GM12878 (cell line): ENCODE results near the gene ARAF. TPM values are rescaled to one million over a fixed set of nuclear protein-coding genes. Genes with fewer than 3 reads are reported as not detected.

Experiments
- ATAC-seq: fragments of 200-7000 bp; cut with Tn5 transposase; 3 replicates; pipeline ENCODE4 v1.9.1; 2020; ENCODE audit warnings: mild to moderate bottlenecking, moderate library complexity
- BruUV-seq: library from RNA; stranded (reverse); fragments of 400-500 nt; replicated peaks from 2 replicates; lab custom pipeline; 2021; lab: Mats Ljungman, UMichigan
- CTCF ChIA-PET: fragments of 300-600 bp; sonication (Branson Sonifier 250); formaldehyde crosslinking; extraction: SDS; loops from one replicate; lab custom pipeline; 2021; ENCODE audit warnings: inconsistent platforms; lab: Yijun Ruan, JAX
- POLR2A ChIA-PET: fragments of 350-600 bp; formaldehyde crosslinking; extraction: SDS; loops from one replicate; lab custom pipeline; 2021; ENCODE audit warnings: inconsistent platforms; lab: Charles Lee
- RAD21 ChIA-PET: fragments of 300-600 bp; sonication (Branson Sonifier 250); formaldehyde crosslinking; loops from one replicate; lab custom pipeline; 2023; ENCODE audit warnings: antibody characterized with exemption; ENCODE audit not compliant: unreplicated experiment; lab: Charles Lee
- SMC1A ChIA-PET: fragments of 300-600 bp; sonication (Branson Sonifier 250); formaldehyde crosslinking; loops from one replicate; lab custom pipeline; 2023; ENCODE audit not compliant: unreplicated experiment, uncharacterized antibody; lab: Charles Lee
- DNase-seq: peaks from one replicate; pipeline ENCODE4 v3.0.0-alpha.2; 2011; ENCODE audit warnings: low read depth, low spot score
- FAIRE-seq: peaks from 3 replicates; lab custom pipeline; 2011; peaks lifted over from hg19 to GRCh38; lab: Jason Lieb, UNC
- H2AFZ ChIP-seq: 2 replicates; pipeline ENCODE4 v1.6.0; 2011; ENCODE audit warnings: low read depth, low read length, control low read depth; ENCODE audit not compliant: control insufficient read depth
- H3K27ac ChIP-seq: 2 replicates; pipeline ENCODE4 v1.5.1; 2011; ENCODE audit warnings: control low read depth; ENCODE audit not compliant: control insufficient read depth, insufficient read depth
- H3K27me3 ChIP-seq, 2 experiments: replicated peaks in 1 of 2; 2 replicates each; pipeline versions ENCODE4 v1.6.0 to v1.6.1; 2011; ENCODE audit warnings: low read length in 1 of 2; ENCODE audit not compliant: control insufficient read depth in 2 of 2, insufficient read depth in 2 of 2
- H3K36me3 ChIP-seq, 2 experiments: 2 replicates each; pipeline ENCODE4 v1.5.1; 2011; ENCODE audit warnings: low read length in 1 of 2; ENCODE audit not compliant: control insufficient read depth in 2 of 2, insufficient read depth in 2 of 2
- H3K4me1 ChIP-seq: 2 replicates; pipeline ENCODE4 v1.6.1; 2011; ENCODE audit warnings: mild to moderate bottlenecking, low read length, moderate library complexity, mixed read lengths; ENCODE audit not compliant: control insufficient read depth, insufficient read depth
- H3K4me2 ChIP-seq: 2 replicates; pipeline ENCODE4 v1.6.0; 2011; ENCODE audit warnings: control low read depth; ENCODE audit not compliant: control insufficient read depth, insufficient read depth
- H3K4me3 ChIP-seq: fragments of 200-600 bp; sonication (generic); 2 replicates; pipeline ENCODE4 v1.5.1; 2016
- H3K79me2 ChIP-seq: 2 replicates; pipeline ENCODE4 v1.6.0; 2011; ENCODE audit warnings: low read length; ENCODE audit not compliant: control insufficient read depth, insufficient read depth
- H3K9ac ChIP-seq: 2 replicates; pipeline ENCODE4 v1.8.0; 2011; ENCODE audit warnings: low read length, control low read depth, mixed read lengths; ENCODE audit not compliant: control insufficient read depth, insufficient read depth
- H3K9me3 ChIP-seq: replicated peaks from 3 replicates; pipeline ENCODE4 v1.5.1; 2011; ENCODE audit warnings: mild to moderate bottlenecking, low read length; ENCODE audit not compliant: control insufficient read depth, insufficient read depth
- H4K20me1 ChIP-seq: 2 replicates; pipeline ENCODE4 v1.6.0; 2011; ENCODE audit not compliant: control insufficient read depth, insufficient read depth
- ASH2L ChIP-seq: fragments of 300-600, 200-600 bp; sonication (generic); IDR thresholded peaks from 2 replicates; pipeline ENCODE4 v1.6.1; 2017; ENCODE audit warnings: low read depth, mild to moderate bottlenecking, borderline replicate concordance
- BACH1 ChIP-seq: fragments of 450-650 bp; IDR thresholded peaks from 2 replicates; pipeline ENCODE4 v1.6.1; 2017; ENCODE audit warnings: mild to moderate bottlenecking, borderline replicate concordance
- CTCF ChIP-seq, 3 experiments: IDR thresholded peaks in 2 of 3; conservative IDR thresholded peaks in 1 of 3; 2 replicates each; pipeline ENCODE4 v1.5.1; 2011; ENCODE audit warnings: low read depth in 3 of 3, low read length in 3 of 3, mild to moderate bottlenecking in 3 of 3, control low read depth in 2 of 3, moderate library complexity in 2 of 3, inconsistent platforms in 1 of 3, mixed read lengths in 1 of 3; ENCODE audit not compliant: control insufficient read depth in 2 of 3, insufficient read depth in 1 of 3; ENCODE audit errors: extremely low read depth in 1 of 3
- DPF2 ChIP-seq: fragments of 450-650 bp; IDR thresholded peaks from 2 replicates; pipeline ENCODE4 v1.6.1; 2017; ENCODE audit warnings: mild to moderate bottlenecking
- GATAD2B ChIP-seq: fragments of 450-650 bp; conservative IDR thresholded peaks from 2 replicates; pipeline ENCODE4 v1.6.1; 2017; ENCODE audit warnings: low read depth, mild to moderate bottlenecking, moderate library complexity
- IRF4 ChIP-seq: IDR thresholded peaks from 2 replicates; pipeline ENCODE4 v1.6.1; 2011; ENCODE audit warnings: low read depth, low read length
- NBN ChIP-seq: fragments of 450-650 bp; IDR thresholded peaks from 2 replicates; pipeline ENCODE4 v1.6.1; 2016
- RAD21 ChIP-seq: IDR thresholded peaks from 2 replicates; pipeline ENCODE4 v1.6.1; 2011; ENCODE audit warnings: mild to moderate bottlenecking, low read depth, low read length, moderate library complexity; ENCODE audit not compliant: insufficient read depth
- SIX5 ChIP-seq: IDR thresholded peaks from 2 replicates; pipeline ENCODE4 v1.6.1; 2011; ENCODE audit warnings: mild to moderate bottlenecking, low read depth, low read length, moderate library complexity; ENCODE audit not compliant: severe bottlenecking
- SMARCA5 ChIP-seq: fragments of 450-650 bp; IDR thresholded peaks from 2 replicates; pipeline ENCODE4 v1.6.1; 2017; ENCODE audit warnings: mild to moderate bottlenecking
- SMC3 ChIP-seq: IDR thresholded peaks from 2 replicates; pipeline ENCODE4 v1.6.1; 2011; ENCODE audit warnings: low read length, improper control_type of control experiment, borderline replicate concordance
- WGBS: methylation state at CpG from one replicate; pipeline ENCODE4 v1.1.6; 2016; ENCODE audit warnings: low lambda C conversion rate; ENCODE audit not compliant: insufficient replicate concordance, insufficient coverage; ENCODE audit errors: missing lambda C conversion rate; 5-methylcytosine and 5-hydroxymethylcytosine counted together
- in situ Hi-C: fragments of 300-500 bp; cut with MboI; formaldehyde crosslinking; loops from 9 replicates; pipeline ENCODE4 v1.14.3; 2018; ENCODE audit warnings: mixed read lengths
- intact Hi-C: fragments of 100-400 bp; cut with micrococcal nuclease; formaldehyde crosslinking; loops from one replicate; pipeline ENCODE4 v1.14.2; 2022; ENCODE audit not compliant: unreplicated experiment
- polyA plus RNA-seq, 11 experiments: library from polyadenylated mRNA; depleted of rRNA in 4 of 11; unstranded in 6 of 11; stranded (reverse) in 5 of 11; fragments of >200 nt; fragmentation: Nextera tagmentation in 4 of 11; fragmentation: Illumina TruSeq in 1 of 11; extraction: Ambion mirVana in 4 of 11; extraction: Trizol in 1 of 11; gene quantifications; 1 replicate in 1 of 11; 2 replicates in 10 of 11; pipeline versions ENCODE4 v1.2.1 to v1.2.3, GENCODE V29; 2011 to 2016; ENCODE audit warnings: inconsistent platforms in 2 of 11, missing spikeins in 2 of 11, low read depth in 1 of 11
- total RNA-seq, 4 experiments: library from RNA; depleted of rRNA in 3 of 4; stranded (reverse); fragments of >200 nt in 3 of 4; fragmentation: Illumina TruSeq in 1 of 4; extraction: Trizol in 1 of 4; gene quantifications; 2 replicates each; pipeline versions ENCODE4 v1.2.1 to v1.2.3, GENCODE V29; 2013 to 2021

Gene ARAF
- total and polyA plus RNA-seq, 10 of the 15 experiments (the other 5 are each of a cell fraction or from before 2014, with no cell fraction given): 5.0 to 79.2 (median 39.1) TPM

GRCh38 chrX:47568656-47569295 is 7.8 kb downstream of the ARAF start:
- RAD21 ChIA-PET: no interaction called here
- no peak overlapping the region for H3K9ac ChIP-seq
- no peaks in the 10 kb centered on the region for H4K20me1 ChIP-seq
- H3K9me3 ChIP-seq: no peaks in the 10 kb centered on the region; the same call in 2 of the 3 replicates
- no peaks in the 10 kb centered on the region; the same call in 1 of the 2 replicates for H3K4me1 ChIP-seq
- TF ChIP-seq IRF4: no peak
- TF ChIP-seq RAD21: 0 out of 2 replicates have a peak, but pooled peaks have one; percentile 10
- TF ChIP-seq DPF2: no peak
- TF ChIP-seq NBN: no peak
- TF ChIP-seq ASH2L: no peak
- 0 out of 2 replicates have a peak, but pooled peaks have one; percentile 5 for TF ChIP-seq SMC3
- TF ChIP-seq CTCF (IDR thresholded peaks at IDR 0.05 in 2 of 3, conservative IDR thresholded peaks at IDR 0.05 in 1 of 3; ENCODE audit: control insufficient read depth in 2 of 3, extremely low read depth in 1 of 3, insufficient read depth in 1 of 3, low read depth in 3 of 3, low read length in 3 of 3): peak; percentile 14 to 49 (median 36); a peak in 3 of 6 replicates
- TF ChIP-seq SMARCA5: no peak
- no peak for TF ChIP-seq GATAD2B
- TF ChIP-seq BACH1: no peak
- no peak for TF ChIP-seq SIX5
- TF ChIP-seq, all 136 proteins: peak for 3
- in situ Hi-C loops: loop anchor here (10.0 kb wide), 2 partner anchors 76 to 456 kb away; no protein-coding TSS in a partner anchor
- peaks cover 4% of the 10 kb centered on the region; the same call in 1 of the 2 replicates for H3K79me2 ChIP-seq
- DNase-seq (no peak), FAIRE-seq (no peak), ATAC-seq (peak; percentile 37)
- 87% methylated on average over 13 of the region's 13 CpGs for WGBS
- H3K27me3 ChIP-seq: no peaks in the 10 kb centered on the region
- H3K4me3 ChIP-seq: no peak overlapping the region
- H2AFZ ChIP-seq: no peak overlapping the region
- no peak overlapping the region for H3K4me2 ChIP-seq
- H3K36me3 ChIP-seq: peaks cover 7 to 8% of the 10 kb centered on the region in 2 experiments
- ChIA-PET POLR2A (no interaction called here), CTCF (interaction anchor here (0.9 to 1.3 kb wide), 3 partner anchors 10 to 80 kb away, joined by 3 to 4 read pairs (median 3); no protein-coding TSS in a partner anchor), SMC1A (no interaction called here)
- intact Hi-C loops: no loop called here
- no TSS peak for BruUV-seq
- no peak overlapping the region for H3K27ac ChIP-seq
